Measurements from ENCODE around the gene ATAD3A.

The ATAD3A gene

DNA sequence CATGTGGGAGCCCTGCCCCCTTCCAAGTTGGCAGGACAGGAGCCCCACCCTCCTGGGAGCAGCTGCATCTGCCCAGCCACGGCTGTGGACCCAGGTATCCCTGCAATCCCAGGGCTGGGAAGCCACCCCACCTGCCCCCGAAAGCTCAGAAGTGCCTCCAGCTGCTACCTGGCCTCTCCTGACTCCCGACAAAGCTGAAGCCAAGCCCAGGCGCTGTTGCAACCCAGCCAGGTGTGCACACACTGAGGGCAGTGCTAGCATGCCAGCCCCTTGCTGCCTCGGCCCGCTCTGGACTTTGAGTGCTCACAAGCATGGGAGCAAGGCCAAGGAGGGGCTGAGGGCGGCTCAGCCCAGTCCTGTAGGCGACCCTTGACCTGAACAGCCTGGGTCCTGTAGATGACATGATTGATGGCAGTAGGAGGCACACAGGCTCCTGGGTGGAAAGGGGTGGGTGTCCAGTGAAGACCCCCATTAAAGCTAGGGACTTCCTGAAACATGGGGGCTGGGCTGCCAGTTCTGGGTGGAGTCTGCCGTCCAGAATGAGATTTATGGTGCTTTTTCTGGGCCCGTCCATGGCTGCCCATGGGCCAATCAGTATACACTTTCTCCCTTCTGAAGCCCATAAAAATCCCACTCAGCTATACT is 65.5 kb downstream of the ATAD3A start:
- in situ Hi-C loops (cut with MboI; ENCODE audit: low sequenced_read_pairs), result no loop called here

- in situ Hi-C loops (cut with MboI; ENCODE audit: low sequenced_read_pairs), result no loop called here
These were observed 66.5 kb downstream of the ATAD3A start for GRCh38 chr1:1578371-1578940.

GRCh38 chr1:1582585-1583346 is 70.8 kb downstream of the ATAD3A start:
- in situ Hi-C loops (cut with MboI; ENCODE audit: low sequenced_read_pairs), result no loop called here

DNA sequence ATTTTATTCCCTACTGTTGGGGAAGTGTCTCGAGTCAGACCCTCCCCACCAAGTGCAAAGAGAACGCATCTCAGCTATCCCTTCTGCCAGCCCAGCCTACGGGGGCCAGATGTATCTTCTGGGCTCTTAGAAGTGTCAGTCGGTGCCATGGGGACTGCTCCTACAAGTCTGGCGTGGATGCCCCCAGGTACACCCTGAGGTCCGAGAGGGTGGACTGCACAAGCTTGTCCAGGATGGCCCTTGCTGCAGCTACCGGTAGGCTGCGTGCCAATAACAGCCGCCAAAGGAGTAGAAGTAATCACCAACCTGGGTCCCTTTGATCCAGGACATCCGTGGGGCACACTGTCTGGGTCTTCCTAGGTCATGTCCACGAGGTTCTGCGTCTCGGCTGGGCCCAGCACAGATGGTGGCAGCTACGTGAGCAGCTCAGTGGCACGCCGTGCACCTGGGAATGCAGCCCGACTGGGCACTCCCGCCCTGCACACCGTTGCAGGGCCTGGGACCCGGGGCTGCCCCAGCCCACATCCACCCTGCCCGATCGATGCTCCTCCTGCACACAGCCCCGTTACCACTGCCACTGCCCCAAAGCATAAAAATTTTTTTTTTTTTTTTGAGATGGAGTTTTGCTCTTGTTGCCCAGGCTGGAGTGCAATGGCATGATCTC is 71.5 kb downstream of the ATAD3A start:
- in situ Hi-C loops (cut with MboI; ENCODE audit: low sequenced_read_pairs), result no loop called here
